ENCODE results near the gene ZNF764.

Gene ZNF764

DNA sequence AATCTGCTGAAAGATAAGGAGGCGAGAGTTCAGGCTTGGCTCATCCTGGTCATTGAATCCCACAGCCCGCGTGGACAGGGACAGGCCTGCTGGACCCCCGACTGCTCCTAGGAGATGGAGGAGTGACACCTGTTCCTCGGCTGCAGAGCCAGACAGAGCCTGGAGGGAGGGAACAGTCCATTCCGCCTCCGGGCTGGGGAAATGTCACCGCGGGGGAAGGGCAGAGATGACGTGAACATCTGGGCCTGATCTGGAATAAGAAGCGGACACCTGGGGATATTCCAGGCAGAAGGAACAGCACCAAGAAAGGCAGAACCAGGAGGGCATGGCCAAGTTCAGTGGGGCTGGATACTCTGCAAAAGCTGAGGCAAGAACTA, 25.0 kb downstream of the ZNF764 start:
- Histone ChIP-seq H3K9ac (ENCODE audit: low read length) (no peak overlapping the region; the same call in 1 of the 2 replicates), H3K27me3 (ENCODE audit: insufficient read depth, low read length) (no peaks in the 10 kb centered on the region), H3K27ac (ENCODE audit: low read depth, low read length, poor library complexity, severe bottlenecking) (no peak overlapping the region), H3K4me2 (ENCODE audit: low read length) (peak overlapping the region; percentile 88; the same call in 1 of the 2 replicates), H3F3A (ENCODE audit: insufficient read depth, low read length) (0 out of 2 replicates have a peak, but pooled peaks cover 4% of the 10 kb centered on the region), H3K36me3 (ENCODE audit: insufficient read depth, low read length) (peaks cover 13% of the 10 kb centered on the region), H3K4me1 (ENCODE audit: insufficient read depth, low read length, severe bottlenecking) (peaks cover 45% of the 10 kb centered on the region), H2AFZ (ENCODE audit: low read length) (no peak overlapping the region), H3K9me2 (ENCODE audit: low read depth, low read length) (no peaks in the 10 kb centered on the region), H4K20me1 (ENCODE audit: insufficient read depth, low read length) (no peaks in the 10 kb centered on the region), H3K79me2 (ENCODE audit: insufficient read depth, low read length) (no peaks in the 10 kb centered on the region), H3K9me3 (ENCODE audit: low read length) (no peaks in the 10 kb centered on the region), H3K4me3 (ENCODE audit: low read depth, low read length, poor library complexity, severe bottlenecking) (peak overlapping the region; percentile 73)
- TF ChIP-seq EZH2 (IDR thresholded peaks at IDR 0.05; ENCODE audit: borderline replicate concordance, low read length) = no peak
- TF ChIP-seq, protein P1, sequence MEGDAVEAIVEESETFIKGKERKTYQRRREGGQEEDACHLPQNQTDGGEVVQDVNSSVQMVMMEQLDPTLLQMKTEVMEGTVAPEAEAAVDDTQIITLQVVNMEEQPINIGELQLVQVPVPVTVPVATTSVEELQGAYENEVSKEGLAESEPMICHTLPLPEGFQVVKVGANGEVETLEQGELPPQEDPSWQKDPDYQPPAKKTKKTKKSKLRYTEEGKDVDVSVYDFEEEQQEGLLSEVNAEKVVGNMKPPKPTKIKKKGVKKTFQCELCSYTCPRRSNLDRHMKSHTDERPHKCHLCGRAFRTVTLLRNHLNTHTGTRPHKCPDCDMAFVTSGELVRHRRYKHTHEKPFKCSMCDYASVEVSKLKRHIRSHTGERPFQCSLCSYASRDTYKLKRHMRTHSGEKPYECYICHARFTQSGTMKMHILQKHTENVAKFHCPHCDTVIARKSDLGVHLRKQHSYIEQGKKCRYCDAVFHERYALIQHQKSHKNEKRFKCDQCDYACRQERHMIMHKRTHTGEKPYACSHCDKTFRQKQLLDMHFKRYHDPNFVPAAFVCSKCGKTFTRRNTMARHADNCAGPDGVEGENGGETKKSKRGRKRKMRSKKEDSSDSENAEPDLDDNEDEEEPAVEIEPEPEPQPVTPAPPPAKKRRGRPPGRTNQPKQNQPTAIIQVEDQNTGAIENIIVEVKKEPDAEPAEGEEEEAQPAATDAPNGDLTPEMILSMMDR (IDR thresholded peaks at IDR 0.05; ENCODE audit: low read length) = no peak

DNA sequence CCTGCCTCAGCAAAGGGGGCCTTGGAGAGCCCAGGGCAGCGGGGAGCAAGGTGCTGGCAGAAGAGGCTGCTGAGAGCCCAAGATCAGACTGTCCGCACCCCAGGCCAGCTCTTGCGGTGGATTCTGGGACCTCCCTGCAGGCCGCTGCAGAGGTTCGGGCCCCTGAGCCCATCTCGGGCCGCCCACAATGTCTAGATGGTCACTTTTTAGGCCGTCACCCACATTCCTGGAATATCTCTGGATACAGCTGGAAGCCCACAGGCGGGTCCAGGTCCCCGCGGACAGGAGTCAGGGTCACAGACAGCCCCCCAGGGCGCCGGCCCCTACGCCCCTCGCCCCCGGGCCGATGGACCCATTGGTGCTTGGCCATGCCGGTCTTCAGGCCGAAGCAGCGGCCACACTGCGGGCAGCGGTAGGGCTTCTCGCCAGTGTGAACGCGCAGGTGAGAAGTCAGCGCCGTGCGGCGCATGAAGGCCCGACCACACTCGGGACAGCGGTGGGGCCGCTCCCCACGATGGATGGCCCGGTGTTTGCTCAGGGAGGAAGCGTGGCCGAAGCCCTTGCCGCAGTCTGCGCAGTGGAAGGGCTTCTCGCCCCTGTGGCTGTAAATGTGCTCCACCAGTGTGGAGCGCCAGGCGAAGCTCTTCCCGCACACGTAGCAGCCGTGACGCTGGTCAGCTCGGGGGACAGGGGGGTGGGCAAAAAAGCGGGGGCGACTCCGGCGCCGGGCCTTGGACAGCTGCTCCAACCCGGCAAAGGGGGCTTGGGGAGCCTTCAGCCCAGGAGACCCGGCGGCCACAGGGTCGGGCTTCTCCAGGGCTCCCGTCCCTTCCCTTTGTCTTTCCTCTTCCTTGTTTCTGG, 25.7 kb downstream of the ZNF764 start:
- Histone ChIP-seq H4K20me1 (ENCODE audit: insufficient read depth, low read length) (no peaks in the 10 kb centered on the region), H3K9ac (ENCODE audit: low read length) (no peak overlapping the region), H3K9me3 (ENCODE audit: low read length) (no peaks in the 10 kb centered on the region), H2AFZ (ENCODE audit: low read length) (no peak overlapping the region), H3K9me2 (ENCODE audit: low read depth, low read length) (no peaks in the 10 kb centered on the region), H3K4me3 (ENCODE audit: low read depth, low read length, poor library complexity, severe bottlenecking) (no peak overlapping the region), H3K36me3 (ENCODE audit: insufficient read depth, low read length) (peaks cover 13% of the 10 kb centered on the region), H3K4me1 (ENCODE audit: insufficient read depth, low read length, severe bottlenecking) (peaks cover 51% of the 10 kb centered on the region), H3K27me3 (ENCODE audit: insufficient read depth, low read length) (no peaks in the 10 kb centered on the region), H3K27ac (ENCODE audit: low read depth, low read length, poor library complexity, severe bottlenecking) (no peak overlapping the region), H3K4me2 (ENCODE audit: low read length) (no peak overlapping the region), H3K79me2 (ENCODE audit: insufficient read depth, low read length) (no peaks in the 10 kb centered on the region), H3F3A (ENCODE audit: insufficient read depth, low read length) (peaks cover 4% of the 10 kb centered on the region; the same call in 1 of the 2 replicates)
- no peak for TF ChIP-seq EZH2 (IDR thresholded peaks at IDR 0.05; ENCODE audit: borderline replicate concordance, low read length)
- TF ChIP-seq, protein P1 (IDR thresholded peaks at IDR 0.05; ENCODE audit: low read length) = no peak

DNA sequence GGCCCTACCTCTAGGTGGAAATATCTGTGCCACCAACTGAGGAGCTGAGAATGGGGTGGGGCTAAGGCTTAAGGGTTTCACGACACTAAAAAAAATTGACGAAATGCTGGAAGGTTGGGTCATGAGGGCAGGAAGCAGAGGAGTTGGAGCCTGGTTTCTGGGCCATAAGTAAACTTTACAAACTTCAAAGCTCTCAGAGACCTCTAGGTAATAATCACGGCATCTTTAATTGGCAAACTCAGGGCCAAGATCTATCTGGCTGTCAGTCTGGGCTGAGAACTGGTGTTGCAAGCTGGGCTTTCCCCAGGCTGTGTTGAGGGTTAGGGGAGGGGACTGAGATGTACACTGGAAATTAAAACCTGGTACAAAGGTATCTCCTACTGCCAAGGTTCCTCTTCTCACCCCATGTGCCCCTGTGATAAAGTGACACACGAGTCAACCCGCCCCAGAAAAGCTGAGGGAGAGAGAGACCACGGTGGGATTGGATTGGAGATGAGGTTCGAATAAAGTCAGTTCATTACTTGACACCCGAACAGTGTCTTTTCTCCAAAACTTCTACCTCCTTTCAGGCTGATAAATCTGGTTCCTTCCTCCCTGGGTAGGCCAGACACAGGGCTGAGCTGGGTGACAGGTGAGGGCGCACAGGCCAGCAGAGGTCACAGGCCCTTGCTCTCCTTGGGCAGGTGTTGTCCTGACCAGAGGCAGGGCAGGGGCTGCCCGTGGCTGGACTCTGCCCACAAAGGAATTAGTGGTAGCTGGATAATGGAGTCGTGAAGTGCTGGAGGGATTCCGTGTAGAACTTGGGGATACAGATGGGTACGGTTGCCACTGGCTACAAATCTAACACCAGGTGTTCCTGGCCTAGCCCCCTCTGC, 27.8 kb downstream of the ZNF764 start:
- H3K27me3 ChIP-seq (ENCODE audit: insufficient read depth, low read length) = no peaks in the 10 kb centered on the region
- no peak overlapping the region for H3K4me2 ChIP-seq (ENCODE audit: low read length)
- no peak overlapping the region for H3K9ac ChIP-seq (ENCODE audit: low read length)
- H2AFZ ChIP-seq (ENCODE audit: low read length) = no peak overlapping the region
- H4K20me1 ChIP-seq (ENCODE audit: insufficient read depth, low read length) = no peaks in the 10 kb centered on the region
- peaks cover 13% of the 10 kb centered on the region for H3K36me3 ChIP-seq (ENCODE audit: insufficient read depth, low read length)
- H3F3A ChIP-seq (ENCODE audit: insufficient read depth, low read length) = peaks cover 4% of the 10 kb centered on the region; the same call in 1 of the 2 replicates
- peaks cover 49% of the 10 kb centered on the region for H3K4me1 ChIP-seq (ENCODE audit: insufficient read depth, low read length, severe bottlenecking)
- H3K4me3 ChIP-seq (ENCODE audit: low read depth, low read length, poor library complexity, severe bottlenecking) = no peak overlapping the region
- no peaks in the 10 kb centered on the region for H3K9me2 ChIP-seq (ENCODE audit: low read depth, low read length)
- peak overlapping the region; percentile 96 for H3K27ac ChIP-seq (ENCODE audit: low read depth, low read length, poor library complexity, severe bottlenecking)
- H3K79me2 ChIP-seq (ENCODE audit: insufficient read depth, low read length) = no peaks in the 10 kb centered on the region
- TF ChIP-seq, protein P1 (IDR thresholded peaks at IDR 0.05; ENCODE audit: low read length) = no peak
- H3K9me3 ChIP-seq (ENCODE audit: low read length) = no peaks in the 10 kb centered on the region

Measured in OCI-LY1 (cell line).